Measurements from ENCODE around the gene TMEM187.
A peak's percentile ranks its signal among the peaks of the same experiment; 100 is the strongest.

The TMEM187 gene

GRCh38 chrX:153966841-153967535 lies 5.6 kb upstream of the TMEM187 start:
- DNase-seq (ENCODE audit: low read depth in 1 of 2, low spot score in 1 of 2): no peak
- peak overlapping the region; percentile 99 for H3K27ac ChIP-seq (replicated peaks)
- H3K4me3 ChIP-seq (replicated peaks; ENCODE audit: insufficient read depth, low read length): peak overlapping the region; percentile 71
- no peak for TF ChIP-seq POLR2AphosphoS5 (IDR thresholded peaks at IDR 0.05; ENCODE audit: low read depth)
- no peak for TF ChIP-seq CTCF (IDR thresholded peaks at IDR 0.05; ENCODE audit: insufficient read depth, low read length)
- no peaks in the 10 kb centered on the region for H3K27me3 ChIP-seq (ENCODE audit: insufficient read depth, poor library complexity, severe bottlenecking)

- H3K4me3 ChIP-seq (replicated peaks; ENCODE audit: insufficient read depth, low read length): peak overlapping the region; percentile 71
- H3K27me3 ChIP-seq (ENCODE audit: insufficient read depth, poor library complexity, severe bottlenecking): no peaks in the 10 kb centered on the region
- no peak for TF ChIP-seq CTCF (IDR thresholded peaks at IDR 0.05; ENCODE audit: insufficient read depth, low read length)
- TF ChIP-seq SPI1 (IDR thresholded peaks at IDR 0.05; ENCODE audit: borderline replicate concordance, low read depth): peak; percentile 62; the same call in 1 of the 2 replicates
- DNase-seq (ENCODE audit: low read depth in 1 of 2, low spot score in 1 of 2): peak in 1 of 2 experiments; percentile 54
- peak overlapping the region; percentile 99 for H3K27ac ChIP-seq (replicated peaks)
These were observed 4.9 kb upstream of the TMEM187 start for GRCh38 chrX:153967536-153968224.

DNA sequence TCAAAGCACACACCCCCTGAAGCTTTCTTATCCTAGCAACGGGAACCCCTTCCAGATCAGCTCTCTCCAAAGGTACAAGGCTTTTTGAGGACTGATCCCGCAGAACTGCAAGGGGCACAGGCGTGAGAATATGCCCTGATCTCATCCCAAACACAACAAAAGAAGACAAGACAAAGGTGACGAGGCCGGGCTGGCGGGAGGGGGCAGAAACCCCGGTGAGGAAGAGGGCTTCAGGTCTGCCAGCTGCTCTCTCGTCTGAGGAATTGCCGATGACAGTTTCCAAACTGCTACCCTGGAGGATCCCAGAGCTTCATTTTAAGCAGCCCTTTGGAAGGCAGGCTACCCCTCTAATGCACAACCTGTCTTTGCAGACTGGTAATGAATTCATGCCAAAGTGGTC lies 4.3 kb upstream of the TMEM187 start:
- H3K4me3 ChIP-seq (replicated peaks; ENCODE audit: insufficient read depth, low read length): peak overlapping the region; percentile 71
- H3K27me3 ChIP-seq (ENCODE audit: insufficient read depth, poor library complexity, severe bottlenecking): no peaks in the 10 kb centered on the region
- TF ChIP-seq POLR2AphosphoS5 (IDR thresholded peaks at IDR 0.05; ENCODE audit: low read depth) (no peak), REST (IDR thresholded peaks at IDR 0.05; ENCODE audit: insufficient replicate concordance, low read depth) (no peak), CTCF (IDR thresholded peaks at IDR 0.05; ENCODE audit: insufficient read depth, low read length) (no peak), SPI1 (IDR thresholded peaks at IDR 0.05; ENCODE audit: borderline replicate concordance, low read depth) (no peak), GABPA (IDR thresholded peaks at IDR 0.05; ENCODE audit: low read depth) (no peak)
- DNase-seq (ENCODE audit: low read depth in 1 of 2, low spot score in 1 of 2): no peak
- peak overlapping the region; percentile 99 for H3K27ac ChIP-seq (replicated peaks)

GRCh38 chrX:153968754-153969124 lies 3.8 kb upstream of the TMEM187 start:
- H3K4me3 ChIP-seq (replicated peaks; ENCODE audit: insufficient read depth, low read length): peak overlapping the region; percentile 71
- no peaks in the 10 kb centered on the region for H3K27me3 ChIP-seq (ENCODE audit: insufficient read depth, poor library complexity, severe bottlenecking)
- TF ChIP-seq POLR2AphosphoS5 (IDR thresholded peaks at IDR 0.05; ENCODE audit: low read depth) (peak; percentile 10; the same call in 1 of the 2 replicates), CTCF (IDR thresholded peaks at IDR 0.05; ENCODE audit: insufficient read depth, low read length) (no peak)
- peak in 1 of 2 experiments; percentile 62 for DNase-seq (ENCODE audit: low read depth in 1 of 2, low spot score in 1 of 2)
- H3K27ac ChIP-seq (replicated peaks): peak overlapping the region; percentile 99

Data from HL-60 (cell line).